Measurements from ENCODE around the gene TMEM196. TPM values are rescaled to one million over a fixed set of nuclear protein-coding genes. Genes with fewer than 3 reads are reported as not detected.

Gene TMEM196
- total and polyA plus RNA-seq, 2 donors (not counting 1 experiment from before 2014, with no cell fraction given) = not detected

GRCh38 chr7:19816128-19816527 is 42.7 kb upstream of the TMEM196 start:
- Mint-ChIP-seq H3K4me3 (no peak overlapping the region), H3K4me1 (no peaks in the 10 kb centered on the region), H3K27ac (no peak overlapping the region), H3K27me3 (peaks cover 4% of the 10 kb centered on the region), H3K9me3 (ENCODE audit: insufficient read depth) (no peaks in the 10 kb centered on the region)
- H3K27me3 ChIP-seq (replicated peaks in 1 of 4; ENCODE audit: control extremely low read depth in 1 of 4, control insufficient read depth in 3 of 4, insufficient read depth in 4 of 4, low read length in 3 of 4) = no peaks in the 10 kb centered on the region
- intact Hi-C loops (cut with micrococcal nuclease) = no loop called here
- no peaks in the 10 kb centered on the region for H3K4me1 ChIP-seq (ENCODE audit: control insufficient read depth in 2 of 2, insufficient read depth in 2 of 2, low read length in 2 of 2)
- ChIA-PET POLR2A (no interaction called here), CTCF (no interaction called here)
- no peaks in the 10 kb centered on the region for H3K79me2 ChIP-seq (ENCODE audit: control insufficient read depth, insufficient read depth, low read length)
- ATAC-seq (ENCODE audit: low read depth) (no peak), DNase-seq (no peak)
- WGBS (ENCODE audit: insufficient coverage) = 100% methylated on average over 1 of the region's 2 CpGs
- no peak overlapping the region for H3K9ac ChIP-seq (ENCODE audit: low read length)
- H3K27ac ChIP-seq (ENCODE audit: low read length in 2 of 2) = no peak overlapping the region
- TF ChIP-seq EZH2 (IDR thresholded peaks at IDR 0.05; ENCODE audit: borderline replicate concordance, insufficient read depth, low read depth, low read length, poor library complexity, severe bottlenecking) (no peak), CTCF (IDR thresholded peaks at IDR 0.05) (no peak)
- H4K20me1 ChIP-seq (ENCODE audit: control insufficient read depth, insufficient read depth, low read length, poor library complexity, severe bottlenecking) = no peaks in the 10 kb centered on the region
- H2AFZ ChIP-seq (ENCODE audit: insufficient read depth, low read depth, low read length, poor library complexity, severe bottlenecking) = no peak overlapping the region
- H3K36me3 ChIP-seq (replicated peaks in 1 of 2; ENCODE audit: control extremely low read depth in 1 of 2, control insufficient read depth in 1 of 2, extremely low read depth in 1 of 2, insufficient read depth in 2 of 2, low read length in 1 of 2) = no peaks in the 10 kb centered on the region
- no peak overlapping the region for H3K4me2 ChIP-seq (replicated peaks; ENCODE audit: low read depth, low read length, poor library complexity, severe bottlenecking)
- H3K4me3 ChIP-seq (ENCODE audit: control extremely low read depth in 1 of 5, extremely low read depth in 1 of 5, insufficient read depth in 1 of 5, low read depth in 2 of 5, low read length in 4 of 5) = no peak overlapping the region
- no peaks in the 10 kb centered on the region for H3K9me3 ChIP-seq (ENCODE audit: control extremely low read depth in 1 of 3, control insufficient read depth in 2 of 3, insufficient read depth in 1 of 3, low read length in 2 of 3)

- H3K36me3 ChIP-seq (replicated peaks in 1 of 2; ENCODE audit: control extremely low read depth in 1 of 2, control insufficient read depth in 1 of 2, extremely low read depth in 1 of 2, insufficient read depth in 2 of 2, low read length in 1 of 2) = no peaks in the 10 kb centered on the region
- no peak for DNase-seq
- no peak overlapping the region for H3K27ac ChIP-seq (ENCODE audit: low read length in 2 of 2)
- TF ChIP-seq EZH2 (IDR thresholded peaks at IDR 0.05; ENCODE audit: borderline replicate concordance, insufficient read depth, low read depth, low read length, poor library complexity, severe bottlenecking) (no peak), CTCF (IDR thresholded peaks at IDR 0.05) (no peak)
- Mint-ChIP-seq H3K27ac (no peak overlapping the region), H3K27me3 (peaks cover 4% of the 10 kb centered on the region), H3K4me3 (no peak overlapping the region), H3K4me1 (no peaks in the 10 kb centered on the region), H3K9me3 (ENCODE audit: insufficient read depth) (no peaks in the 10 kb centered on the region)
- no CpG with 5 or more reads among the region's 2 CpGs for WGBS (ENCODE audit: insufficient coverage)
- no peaks in the 10 kb centered on the region for H4K20me1 ChIP-seq (ENCODE audit: control insufficient read depth, insufficient read depth, low read length, poor library complexity, severe bottlenecking)
- POLR2A ChIA-PET = no interaction called here
- no peak overlapping the region for H3K4me2 ChIP-seq (replicated peaks; ENCODE audit: low read depth, low read length, poor library complexity, severe bottlenecking)
- intact Hi-C loops (cut with micrococcal nuclease) = no loop called here
- no peaks in the 10 kb centered on the region for H3K79me2 ChIP-seq (ENCODE audit: control insufficient read depth, insufficient read depth, low read length)
- no peak overlapping the region for H2AFZ ChIP-seq (ENCODE audit: insufficient read depth, low read depth, low read length, poor library complexity, severe bottlenecking)
- ATAC-seq (ENCODE audit: low read depth) = no peak
- CTCF ChIA-PET = no interaction called here
- no peak overlapping the region for H3K9ac ChIP-seq (ENCODE audit: low read length)
- H3K4me1 ChIP-seq (ENCODE audit: control insufficient read depth in 2 of 2, insufficient read depth in 2 of 2, low read length in 2 of 2) = no peaks in the 10 kb centered on the region
- no peaks in the 10 kb centered on the region for H3K9me3 ChIP-seq (ENCODE audit: control extremely low read depth in 1 of 3, control insufficient read depth in 2 of 3, insufficient read depth in 1 of 3, low read length in 2 of 3)
- H3K4me3 ChIP-seq (ENCODE audit: control extremely low read depth in 1 of 5, extremely low read depth in 1 of 5, insufficient read depth in 1 of 5, low read depth in 2 of 5, low read length in 4 of 5) = no peak overlapping the region
- no peaks in the 10 kb centered on the region for H3K27me3 ChIP-seq (replicated peaks in 1 of 4; ENCODE audit: control extremely low read depth in 1 of 4, control insufficient read depth in 3 of 4, insufficient read depth in 4 of 4, low read length in 3 of 4)
Measured at GRCh38 chr7:19815546-19815945, 42.1 kb upstream of the TMEM196 start.
